Ascending aorta (tissue), 2 donors: Measurements from ENCODE around the gene KRT14. TPM values are rescaled to one million over a fixed set of nuclear protein-coding genes. Genes with fewer than 3 reads are reported as not detected.
"Not testable (repeated sequence)": the region's sequence is repeated elsewhere in the genome, so short reads cannot be mapped to it uniquely, and the experiment has no call there.

Source experiments
- DNase-seq, 2 donors: peaks; one replicate each; pipeline ENCODE4 v3.0.0-alpha.2; 2019; ENCODE audit warnings: low spot score in 2 of 2
- H3K27ac ChIP-seq, 2 donors: fragments of 200-600 bp; sonication (generic); one replicate each; pipeline ENCODE4 v1.5.1; 2016 to 2017; ENCODE audit warnings: mild to moderate bottlenecking in 1 of 2
- H3K27me3 ChIP-seq: fragments of 200-600 bp; sonication (generic); one replicate; pipeline ENCODE4 v1.5.1; 2017
- H3K36me3 ChIP-seq, 2 donors: fragments of 200-600 bp; sonication (generic); one replicate each; pipeline ENCODE4 v1.5.1; 2016
- H3K4me1 ChIP-seq, 2 donors: fragments of 200-600 bp; sonication (generic); one replicate each; pipeline ENCODE4 v1.5.1; 2016 to 2017; ENCODE audit warnings: mild to moderate bottlenecking in 1 of 2
- H3K4me3 ChIP-seq, 2 donors: fragments of 200-600 bp; sonication (generic); one replicate each; pipeline ENCODE4 v1.5.1; 2016 to 2017; ENCODE audit warnings: mild to moderate bottlenecking in 1 of 2
- H3K9me3 ChIP-seq, 2 donors: fragments of 200-600 bp; sonication (generic); one replicate each; pipeline ENCODE4 v1.5.1; 2016
- intact Hi-C: fragments of 100-400 bp; cut with DNase I; formaldehyde crosslinking; loops from one replicate; pipeline ENCODE4 v1.15.1; 2023
- total RNA-seq: library from RNA; depleted of rRNA; stranded (reverse); fragments of >200 nt; gene quantifications from one replicate; pipeline ENCODE4 v1.1.0, GENCODE V29; 2016
- TF ChIP-seq, protein P1 (sequence below), 3 experiments: fragments of 200-600 bp in 2 of 3; fragments of 450-650 bp in 1 of 3; sonication (generic) in 2 of 3; IDR thresholded peaks; one replicate each; pipeline ENCODE4 v1.5.1; 2016 to 2019; ENCODE audit warnings: antibody characterized with exemption in 3 of 3, mild to moderate bottlenecking in 1 of 3, moderate library complexity in 1 of 3

Gene KRT14
- total RNA-seq, 1 donor from 2014 or later, result 10.3 TPM

DNA sequence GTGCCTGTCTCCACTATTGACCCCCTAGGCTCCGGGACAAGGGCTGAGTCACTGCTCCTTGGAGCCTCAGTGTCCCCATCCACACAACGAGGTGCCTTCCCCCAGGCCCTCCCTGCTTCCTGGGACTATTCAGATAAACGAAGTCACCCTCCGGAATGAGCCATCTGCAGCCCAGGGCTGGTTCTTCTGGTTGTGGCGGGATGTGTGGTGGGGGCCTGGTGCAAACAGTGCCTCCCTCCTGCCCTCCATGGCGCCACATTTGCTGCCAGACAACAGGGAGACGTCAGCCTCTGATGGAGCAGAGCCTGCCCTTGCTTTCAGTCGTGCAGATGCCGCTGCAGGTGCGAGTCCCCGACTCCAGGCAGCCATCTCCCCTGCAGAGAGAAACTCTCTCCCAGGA, 31.0 kb upstream of the KRT14 start:
- Histone ChIP-seq H3K4me3 (no peak overlapping the region), H3K36me3 (no peaks in the 10 kb centered on the region), H3K27ac (no peak overlapping the region), H3K9me3 (no peaks in the 10 kb centered on the region), H3K27me3 (no peaks in the 10 kb centered on the region), H3K4me1 (no peaks in the 10 kb centered on the region)
- TF ChIP-seq, protein P1, sequence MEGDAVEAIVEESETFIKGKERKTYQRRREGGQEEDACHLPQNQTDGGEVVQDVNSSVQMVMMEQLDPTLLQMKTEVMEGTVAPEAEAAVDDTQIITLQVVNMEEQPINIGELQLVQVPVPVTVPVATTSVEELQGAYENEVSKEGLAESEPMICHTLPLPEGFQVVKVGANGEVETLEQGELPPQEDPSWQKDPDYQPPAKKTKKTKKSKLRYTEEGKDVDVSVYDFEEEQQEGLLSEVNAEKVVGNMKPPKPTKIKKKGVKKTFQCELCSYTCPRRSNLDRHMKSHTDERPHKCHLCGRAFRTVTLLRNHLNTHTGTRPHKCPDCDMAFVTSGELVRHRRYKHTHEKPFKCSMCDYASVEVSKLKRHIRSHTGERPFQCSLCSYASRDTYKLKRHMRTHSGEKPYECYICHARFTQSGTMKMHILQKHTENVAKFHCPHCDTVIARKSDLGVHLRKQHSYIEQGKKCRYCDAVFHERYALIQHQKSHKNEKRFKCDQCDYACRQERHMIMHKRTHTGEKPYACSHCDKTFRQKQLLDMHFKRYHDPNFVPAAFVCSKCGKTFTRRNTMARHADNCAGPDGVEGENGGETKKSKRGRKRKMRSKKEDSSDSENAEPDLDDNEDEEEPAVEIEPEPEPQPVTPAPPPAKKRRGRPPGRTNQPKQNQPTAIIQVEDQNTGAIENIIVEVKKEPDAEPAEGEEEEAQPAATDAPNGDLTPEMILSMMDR (IDR thresholded peaks at IDR 0.05), result no peak
- intact Hi-C loops, result no loop called here
- DNase-seq, result no peak

DNA sequence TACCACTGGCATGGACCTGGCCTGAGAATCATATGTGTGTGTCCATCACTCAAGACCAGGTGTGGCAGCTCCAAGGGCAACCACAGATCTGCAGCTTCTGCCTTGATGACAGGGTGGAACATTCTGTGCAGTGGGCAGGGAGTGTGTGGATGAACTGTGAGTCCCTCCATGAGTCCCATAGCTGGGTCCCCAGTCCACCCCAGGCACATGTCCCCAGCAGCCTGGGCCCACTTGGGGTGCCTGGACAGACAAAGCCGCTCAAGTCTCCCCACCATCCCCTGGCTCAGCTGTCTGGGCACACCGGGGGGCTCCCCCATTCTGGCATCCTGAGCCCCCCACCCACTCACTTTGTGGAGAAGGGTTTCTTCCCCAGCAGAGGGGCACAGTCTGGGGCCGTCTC, 30.4 kb upstream of the KRT14 start:
- Histone ChIP-seq H3K9me3 (no peaks in the 10 kb centered on the region), H3K27ac (no peak overlapping the region), H3K27me3 (no peaks in the 10 kb centered on the region), H3K36me3 (no peaks in the 10 kb centered on the region), H3K4me1 (no peaks in the 10 kb centered on the region), H3K4me3 (no peak overlapping the region)
- TF ChIP-seq, protein P1 (IDR thresholded peaks at IDR 0.05), result no peak
- intact Hi-C loops, result no loop called here
- DNase-seq, result no peak

DNA sequence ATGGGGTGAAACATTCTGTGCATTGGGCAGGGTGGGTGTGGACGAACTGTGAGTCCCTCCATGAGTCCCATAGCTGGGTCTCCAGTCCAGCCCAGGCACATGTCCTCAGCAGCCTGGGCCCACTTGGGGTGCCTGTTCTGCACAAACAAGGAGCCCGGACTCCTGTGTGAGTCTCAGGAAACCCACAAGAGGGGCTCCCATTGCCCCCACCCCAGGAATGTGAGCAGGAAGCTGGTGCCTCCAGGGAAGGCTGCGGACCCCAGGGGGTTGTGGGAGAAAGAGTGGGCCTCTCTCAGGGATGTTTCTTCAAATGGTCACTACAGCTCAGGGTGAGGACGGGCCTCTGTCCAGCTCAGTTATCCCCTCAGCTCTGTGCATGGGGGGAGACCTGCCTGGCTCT, 29.8 kb upstream of the KRT14 start:
- DNase-seq, H3K9me3 ChIP-seq, H3K4me3 ChIP-seq, intact Hi-C loops, H3K27me3 ChIP-seq, H3K4me1 ChIP-seq, H3K36me3 ChIP-seq, H3K27ac ChIP-seq: not testable (repeated sequence)

DNA sequence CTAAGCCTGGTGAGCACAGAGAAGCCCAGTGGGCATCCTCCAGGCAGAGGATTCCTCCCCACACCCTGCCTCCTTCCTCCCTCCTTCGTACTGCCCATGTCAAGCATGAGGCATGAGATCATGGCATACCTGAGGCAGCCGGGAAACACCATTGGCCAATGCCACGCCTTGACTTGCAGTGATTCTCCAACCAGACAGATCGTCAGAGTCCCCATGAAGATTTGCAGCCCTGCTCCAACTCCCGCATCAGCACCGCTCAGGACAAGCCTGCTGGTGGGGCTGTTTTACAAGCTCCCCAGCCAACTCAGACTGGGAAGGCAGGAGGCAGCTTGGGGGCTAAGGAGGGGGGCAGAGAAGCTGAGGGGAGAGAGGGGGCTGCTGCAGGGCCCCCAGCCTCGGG, 28.8 kb upstream of the KRT14 start:
- Histone ChIP-seq H3K4me1 (no peaks in the 10 kb centered on the region), H3K27ac (no peak overlapping the region), H3K9me3 (no peaks in the 10 kb centered on the region), H3K4me3 (no peak overlapping the region), H3K36me3 (no peaks in the 10 kb centered on the region), H3K27me3 (no peaks in the 10 kb centered on the region)
- no peak for DNase-seq
- TF ChIP-seq, protein P1 (IDR thresholded peaks at IDR 0.05), result no peak
- intact Hi-C loops, result no loop called here

DNA sequence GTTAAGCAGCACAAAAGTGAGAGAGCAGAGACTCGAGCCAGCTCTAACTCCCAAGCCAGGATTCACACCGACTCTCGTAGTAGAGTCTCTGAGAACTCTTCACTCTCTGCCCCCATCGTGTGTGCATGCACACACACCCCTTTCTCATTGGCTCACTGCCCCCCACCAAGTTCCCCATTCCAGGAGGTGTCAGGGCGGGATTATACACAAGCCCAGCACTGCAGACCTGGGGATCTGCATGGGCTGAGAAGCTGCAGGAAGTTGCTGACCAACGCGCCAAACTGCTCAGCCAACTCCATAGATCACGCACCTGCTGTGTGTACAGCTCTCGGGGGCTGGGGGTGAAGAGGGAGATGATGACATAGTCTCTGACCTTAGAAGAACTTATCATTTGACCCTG, 28.1 kb upstream of the KRT14 start:
- H3K9me3 ChIP-seq, H3K36me3 ChIP-seq, H3K4me1 ChIP-seq, DNase-seq, intact Hi-C loops, H3K4me3 ChIP-seq, H3K27ac ChIP-seq, H3K27me3 ChIP-seq: not testable (repeated sequence)

DNA sequence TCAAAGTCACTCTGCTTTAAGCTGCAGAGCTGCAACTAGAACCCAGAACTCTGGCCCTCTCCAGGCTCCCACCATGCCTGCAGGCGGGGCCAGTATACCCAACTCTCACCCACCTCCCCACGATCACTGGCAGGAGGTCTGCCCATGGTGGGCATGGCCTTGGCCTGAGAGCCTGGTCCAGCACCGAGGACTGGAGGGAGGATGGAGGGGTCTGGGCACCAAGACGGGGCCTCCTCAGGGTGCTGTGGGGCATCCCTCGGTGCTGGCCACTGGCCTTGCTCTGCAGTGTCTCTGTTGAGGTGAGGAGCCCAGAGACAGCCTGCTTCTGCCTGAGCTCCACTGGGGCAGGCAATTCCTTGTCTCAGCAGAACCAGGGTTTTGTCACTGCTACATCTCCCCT, 27.4 kb upstream of the KRT14 start:
- H3K4me1 ChIP-seq, result no peaks in the 10 kb centered on the region
- intact Hi-C loops, result no loop called here
- no peak for DNase-seq
- H3K4me3 ChIP-seq, result no peak overlapping the region
- H3K27ac ChIP-seq, result no peak overlapping the region
- no peaks in the 10 kb centered on the region for H3K9me3 ChIP-seq
- no peaks in the 10 kb centered on the region for H3K27me3 ChIP-seq
- TF ChIP-seq, protein P1 (IDR thresholded peaks at IDR 0.05), result no peak
- H3K36me3 ChIP-seq, result no peaks in the 10 kb centered on the region

DNA sequence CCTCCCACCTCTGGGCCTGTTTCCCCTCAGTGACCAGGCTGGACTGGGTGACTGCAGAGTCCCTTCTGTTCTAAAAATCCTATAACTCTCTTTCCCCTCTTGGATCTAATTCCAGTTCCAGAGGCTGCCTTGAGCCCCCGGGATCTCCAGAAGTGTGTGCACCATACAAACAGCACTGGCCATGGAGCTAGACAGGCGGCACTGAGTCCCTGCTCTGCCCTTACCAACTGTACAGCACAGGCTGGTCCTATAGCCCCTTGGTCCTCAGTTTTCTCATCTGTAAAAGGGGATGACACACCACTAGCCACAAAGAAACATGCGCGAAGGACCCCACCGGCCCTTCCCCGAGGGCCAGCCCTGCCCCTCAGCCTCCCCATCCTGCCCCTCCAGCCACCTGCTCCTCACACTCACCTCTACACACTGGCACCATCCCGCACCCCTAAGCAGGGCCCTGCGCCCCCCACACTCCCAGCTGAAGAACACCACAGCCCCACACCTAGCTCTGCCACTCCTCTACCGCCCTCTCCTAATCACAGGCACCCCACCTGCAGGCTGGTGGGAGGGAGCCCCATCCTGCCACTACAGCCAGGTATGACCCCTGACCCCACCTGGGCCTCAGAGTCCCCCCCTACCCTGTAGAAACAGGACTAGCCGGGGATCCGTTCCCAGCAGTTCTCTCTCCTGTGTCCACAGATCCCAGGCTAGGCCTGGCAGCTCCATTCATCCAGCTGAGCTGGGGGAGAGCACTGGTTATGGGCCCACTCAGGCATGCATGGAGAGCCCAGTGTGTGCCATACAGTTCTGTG, 26.8 kb upstream of the KRT14 start:
- Histone ChIP-seq H3K27ac (peak overlapping the region in 1 of 2 donors; percentile 51), H3K9me3 (no peaks in the 10 kb centered on the region), H3K4me1 (no peaks in the 10 kb centered on the region), H3K36me3 (no peaks in the 10 kb centered on the region), H3K27me3 (no peaks in the 10 kb centered on the region), H3K4me3 (no peak overlapping the region)
- TF ChIP-seq, protein P1 (IDR thresholded peaks at IDR 0.05), result no peak
- no peak for DNase-seq
- intact Hi-C loops, result no loop called here

DNA sequence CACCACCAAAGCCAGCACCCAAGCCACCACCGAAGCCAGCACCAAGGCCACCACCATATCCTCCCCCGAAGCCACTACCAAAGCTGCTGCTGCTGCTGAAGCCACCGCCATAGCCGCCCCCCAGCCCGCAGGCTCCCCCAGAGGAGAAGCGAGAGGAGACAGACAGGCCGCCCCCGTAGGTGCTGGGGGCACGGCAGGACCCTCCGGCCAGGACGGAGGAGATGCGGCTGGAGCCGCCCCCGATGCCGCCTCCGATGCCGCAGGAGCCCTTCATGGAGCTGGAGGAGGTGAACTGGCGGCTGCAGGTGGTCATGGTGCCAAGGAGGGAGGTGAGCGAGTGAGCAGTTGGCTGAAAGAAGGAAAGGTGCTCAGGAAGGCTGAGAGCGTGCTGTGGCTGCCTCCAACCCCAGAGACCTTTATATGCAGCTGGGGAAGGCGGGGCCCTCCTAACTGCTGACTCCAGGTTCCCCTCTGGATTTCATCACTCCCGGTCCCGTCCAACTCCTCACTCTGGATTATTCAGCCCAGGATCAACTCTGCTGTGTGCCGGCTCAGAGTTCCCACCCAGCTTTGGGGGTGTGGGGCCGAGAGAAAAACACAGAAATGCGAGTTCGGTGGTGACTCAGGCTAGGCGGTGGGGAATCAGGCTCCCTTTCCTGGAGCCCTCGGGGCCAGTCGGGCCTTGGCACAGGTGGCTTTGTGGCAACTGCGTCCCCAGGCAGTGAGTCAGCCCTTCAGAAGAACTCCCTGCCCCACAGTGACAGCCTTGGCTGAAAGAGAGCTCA, 25.9 kb upstream of the KRT14 start, which contains the start of gene KRT16:
KRT16 (minus strand) TSS at position 392 of the 785 bp plus-strand sequence; CDS start at position 313, 79 bp downstream.
- H3K27me3 ChIP-seq, H3K9me3 ChIP-seq, intact Hi-C loops, H3K36me3 ChIP-seq, H3K4me3 ChIP-seq, H3K4me1 ChIP-seq: not testable (repeated sequence)
- peak in 1 of 2 donors; percentile 74 for DNase-seq
- H3K27ac ChIP-seq, result peak within 1 kb of the TSS; percentile 34 to 57
